Activated CD4-positive, alpha-beta T cell treated with anti-CD3 and anti-CD28 coated beads, Interleukin-10, Interleukin-2, amounts not matched to agents 100 ng/mL and 50 ng/mL, durations not matched to agents 16 hours and 8 hours (primary cell): ENCODE results near the gene SLC6A6.

Source experiments
- DNase-seq: peaks from one replicate; pipeline ENCODE4 v3.0.0-alpha.2; 2020

SLC6A6 gene

GRCh38 chr3:14422016-14422963 lies 19.9 kb downstream of the SLC6A6 start:
- DNase-seq, result no peak

GRCh38 chr3:14423197-14423743 lies 20.9 kb downstream of the SLC6A6 start:
- DNase-seq, result no peak

GRCh38 chr3:14423963-14424362 lies 21.6 kb downstream of the SLC6A6 start:
- DNase-seq, result no peak

GRCh38 chr3:14424711-14425580 lies 22.5 kb downstream of the SLC6A6 start:
- DNase-seq, result peak; percentile 66

GRCh38 chr3:14425581-14426304 lies 23.3 kb downstream of the SLC6A6 start:
- peak; percentile 72 for DNase-seq

GRCh38 chr3:14426305-14426620 lies 23.9 kb downstream of the SLC6A6 start:
- no peak for DNase-seq

- no peak for DNase-seq
Measured at GRCh38 chr3:14428087-14429033, 26.0 kb downstream of the SLC6A6 start.

GRCh38 chr3:14429237-14429636 lies 26.8 kb downstream of the SLC6A6 start:
- DNase-seq, result no peak

- no peak for DNase-seq
Measured at GRCh38 chr3:14429640-14430039, 27.2 kb downstream of the SLC6A6 start.

- DNase-seq, result no peak
Measured at GRCh38 chr3:14430053-14430452, 27.6 kb downstream of the SLC6A6 start.

GRCh38 chr3:14430706-14431451 lies 28.5 kb downstream of the SLC6A6 start:
- no peak for DNase-seq

GRCh38 chr3:14431452-14431916 lies 29.1 kb downstream of the SLC6A6 start:
- no peak for DNase-seq

GRCh38 chr3:14431917-14432834 lies 29.8 kb downstream of the SLC6A6 start:
- peak; percentile 98 for DNase-seq

GRCh38 chr3:14433106-14433505 lies 30.7 kb downstream of the SLC6A6 start:
- DNase-seq, result no peak

GRCh38 chr3:14434126-14434497 lies 31.7 kb downstream of the SLC6A6 start:
- no peak for DNase-seq

- DNase-seq, result no peak
Measured at GRCh38 chr3:14434498-14435151, 32.2 kb downstream of the SLC6A6 start.

- DNase-seq, result no peak
Measured at GRCh38 chr3:14435175-14436014, 33.0 kb downstream of the SLC6A6 start.

- no peak for DNase-seq
Measured at GRCh38 chr3:14436954-14437281, 34.5 kb downstream of the SLC6A6 start.
